Astrocyte (in vitro differentiated cells and primary cell): ENCODE data around the gene NES. TPM values are rescaled to one million over a fixed set of nuclear protein-coding genes. Genes with fewer than 3 reads are reported as not detected.

Experiments used
- DNase-seq: peaks from one replicate; pipeline ENCODE4 v3.0.0-alpha.2; 2010; ENCODE audit warnings: low read depth
- FAIRE-seq: peaks from 2 replicates; lab custom pipeline; 2011; peaks lifted over from hg19 to GRCh38; lab: Jason Lieb, UNC
- H2AFZ ChIP-seq: 2 replicates; pipeline ENCODE4 v1.6.0; 2012; ENCODE audit warnings: low read depth, low read length, inconsistent platforms
- H3K27ac ChIP-seq: 2 replicates; pipeline ENCODE4 v1.5.1; 2011; ENCODE audit warnings: low read depth, low read length, inconsistent platforms
- H3K27me3 ChIP-seq: 2 replicates; pipeline ENCODE4 v1.6.0; 2011; ENCODE audit warnings: low read length, inconsistent platforms; ENCODE audit not compliant: insufficient read depth
- H3K36me3 ChIP-seq: 2 replicates; pipeline ENCODE4 v1.5.1; 2011; ENCODE audit warnings: low read length, inconsistent platforms; ENCODE audit not compliant: insufficient read depth
- H3K4me1 ChIP-seq: 2 replicates; pipeline ENCODE4 v1.5.1; 2011; ENCODE audit warnings: low read length, inconsistent platforms; ENCODE audit not compliant: insufficient read depth
- H3K4me2 ChIP-seq: 2 replicates; pipeline ENCODE4 v1.6.0; 2012; ENCODE audit warnings: low read length, inconsistent platforms
- H3K4me3 ChIP-seq: 2 replicates; pipeline ENCODE4 v1.5.1; 2011; ENCODE audit warnings: low read depth, mild to moderate bottlenecking, low read length, inconsistent platforms; ENCODE audit not compliant: insufficient read depth
- H3K79me2 ChIP-seq: 2 replicates; pipeline ENCODE4 v1.6.0; 2012; ENCODE audit warnings: mild to moderate bottlenecking, low read length, inconsistent platforms; ENCODE audit not compliant: insufficient read depth
- H3K9ac ChIP-seq: 2 replicates; pipeline ENCODE4 v1.6.0; 2012; ENCODE audit warnings: mild to moderate bottlenecking, low read length, inconsistent platforms
- H3K9me3 ChIP-seq: 2 replicates; pipeline ENCODE4 v1.5.1; 2012; ENCODE audit warnings: low read depth, mild to moderate bottlenecking, low read length, inconsistent platforms; ENCODE audit not compliant: insufficient read depth
- H4K20me1 ChIP-seq: 2 replicates; pipeline ENCODE4 v1.6.0; 2012; ENCODE audit warnings: low read length, inconsistent platforms; ENCODE audit not compliant: insufficient read depth
- H3K27ac Mint-ChIP-seq: one replicate; pipeline ENCODE4 v1.8.0; 2021; ENCODE audit warnings: mild to moderate bottlenecking, mixed read lengths; ENCODE audit not compliant: unreplicated experiment
- H3K27me3 Mint-ChIP-seq: one replicate; pipeline ENCODE4 v1.8.0; 2021; ENCODE audit warnings: low read depth, mixed read lengths; ENCODE audit not compliant: unreplicated experiment
- H3K36me3 Mint-ChIP-seq: one replicate; pipeline ENCODE4 v1.8.0; 2021; ENCODE audit warnings: low read depth, mixed read lengths; ENCODE audit not compliant: unreplicated experiment
- H3K4me1 Mint-ChIP-seq: one replicate; pipeline ENCODE4 v1.8.0; 2021; ENCODE audit warnings: low read depth, mixed read lengths; ENCODE audit not compliant: unreplicated experiment
- H3K4me3 Mint-ChIP-seq: one replicate; pipeline ENCODE4 v1.8.0; 2021; ENCODE audit warnings: mild to moderate bottlenecking, moderate library complexity, mixed read lengths; ENCODE audit not compliant: unreplicated experiment
- H3K9me3 Mint-ChIP-seq: one replicate; pipeline ENCODE4 v1.8.0; 2021; ENCODE audit warnings: mild to moderate bottlenecking, mixed read lengths; ENCODE audit not compliant: unreplicated experiment
- EZH2 ChIP-seq: IDR thresholded peaks from 2 replicates; pipeline ENCODE4 v1.6.1; 2012; ENCODE audit warnings: mild to moderate bottlenecking, low read length, inconsistent platforms; ENCODE audit not compliant: insufficient read depth
- total RNA-seq: library from RNA; stranded (reverse); gene quantifications from 2 replicates; pipeline ENCODE4 v1.2.1, GENCODE V29; 2021
- TF ChIP-seq, protein P1 (sequence below): IDR thresholded peaks from 2 replicates; pipeline ENCODE4 v1.5.1; 2011; ENCODE audit warnings: low read depth, mild to moderate bottlenecking, inconsistent platforms, low read length, moderate library complexity; ENCODE audit not compliant: insufficient read depth

The NES gene
- total RNA-seq, 1 donor from 2014 or later = 310 TPM

DNA sequence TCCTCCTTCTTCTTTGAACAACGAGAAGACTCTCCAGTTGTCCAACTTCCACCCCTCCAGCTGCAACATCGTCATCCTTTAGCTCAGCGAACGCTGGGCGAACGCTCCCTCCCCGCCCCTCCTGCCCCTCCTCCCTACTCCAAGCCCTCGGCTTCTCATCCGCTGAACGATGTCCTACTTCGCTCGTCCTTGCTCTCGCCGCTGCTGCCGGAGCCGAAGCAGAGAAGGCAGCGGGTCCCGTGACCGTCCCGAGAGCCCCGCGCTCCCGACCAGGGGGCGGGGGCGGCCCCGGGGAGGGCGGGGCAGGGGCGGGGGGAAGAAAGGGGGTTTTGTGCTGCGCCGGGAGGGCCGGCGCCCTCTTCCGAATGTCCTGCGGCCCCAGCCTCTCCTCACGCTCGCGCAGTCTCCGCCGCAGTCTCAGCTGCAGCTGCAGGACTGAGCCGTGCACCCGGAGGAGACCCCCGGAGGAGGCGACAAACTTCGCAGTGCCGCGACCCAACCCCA, 35.4 kb downstream of the NES start, which contains the start of gene BCAN:
TSS of gene BCAN (plus strand) at position 357 of the 504 bp plus-strand sequence. CDS start 3,938 bp downstream, outside the sequence.
- no peak for DNase-seq
- Mint-ChIP-seq H3K4me1 (peaks cover 8% of the 10 kb centered on the region), H3K4me3 (peak within 1 kb of the TSS; percentile 77), H3K27ac (peak within 1 kb of the TSS; percentile 55), H3K9me3 (no peaks in the 10 kb centered on the region), H3K36me3 (peaks cover 3% of the 10 kb centered on the region), H3K27me3 (peaks cover 76% of the 10 kb centered on the region)
- Histone ChIP-seq H3K79me2 (no peaks in the 10 kb centered on the region), H3K36me3 (no peaks in the 10 kb centered on the region), H3K9ac (no peak within 1 kb of the TSS), H3K9me3 (peaks cover 3% of the 10 kb centered on the region), H3K4me2 (peak within 1 kb of the TSS; percentile 77), H3K4me1 (peaks cover 7% of the 10 kb centered on the region), H3K4me3 (peak within 1 kb of the TSS; percentile 33), H3K27ac (no peak within 1 kb of the TSS), H2AFZ (no peak within 1 kb of the TSS), H3K27me3 (peaks cover 85% of the 10 kb centered on the region), H4K20me1 (peaks cover 16% of the 10 kb centered on the region)
- FAIRE-seq = no peak
- TF ChIP-seq, protein P1, sequence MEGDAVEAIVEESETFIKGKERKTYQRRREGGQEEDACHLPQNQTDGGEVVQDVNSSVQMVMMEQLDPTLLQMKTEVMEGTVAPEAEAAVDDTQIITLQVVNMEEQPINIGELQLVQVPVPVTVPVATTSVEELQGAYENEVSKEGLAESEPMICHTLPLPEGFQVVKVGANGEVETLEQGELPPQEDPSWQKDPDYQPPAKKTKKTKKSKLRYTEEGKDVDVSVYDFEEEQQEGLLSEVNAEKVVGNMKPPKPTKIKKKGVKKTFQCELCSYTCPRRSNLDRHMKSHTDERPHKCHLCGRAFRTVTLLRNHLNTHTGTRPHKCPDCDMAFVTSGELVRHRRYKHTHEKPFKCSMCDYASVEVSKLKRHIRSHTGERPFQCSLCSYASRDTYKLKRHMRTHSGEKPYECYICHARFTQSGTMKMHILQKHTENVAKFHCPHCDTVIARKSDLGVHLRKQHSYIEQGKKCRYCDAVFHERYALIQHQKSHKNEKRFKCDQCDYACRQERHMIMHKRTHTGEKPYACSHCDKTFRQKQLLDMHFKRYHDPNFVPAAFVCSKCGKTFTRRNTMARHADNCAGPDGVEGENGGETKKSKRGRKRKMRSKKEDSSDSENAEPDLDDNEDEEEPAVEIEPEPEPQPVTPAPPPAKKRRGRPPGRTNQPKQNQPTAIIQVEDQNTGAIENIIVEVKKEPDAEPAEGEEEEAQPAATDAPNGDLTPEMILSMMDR = no peak
- no peak for TF ChIP-seq EZH2

DNA sequence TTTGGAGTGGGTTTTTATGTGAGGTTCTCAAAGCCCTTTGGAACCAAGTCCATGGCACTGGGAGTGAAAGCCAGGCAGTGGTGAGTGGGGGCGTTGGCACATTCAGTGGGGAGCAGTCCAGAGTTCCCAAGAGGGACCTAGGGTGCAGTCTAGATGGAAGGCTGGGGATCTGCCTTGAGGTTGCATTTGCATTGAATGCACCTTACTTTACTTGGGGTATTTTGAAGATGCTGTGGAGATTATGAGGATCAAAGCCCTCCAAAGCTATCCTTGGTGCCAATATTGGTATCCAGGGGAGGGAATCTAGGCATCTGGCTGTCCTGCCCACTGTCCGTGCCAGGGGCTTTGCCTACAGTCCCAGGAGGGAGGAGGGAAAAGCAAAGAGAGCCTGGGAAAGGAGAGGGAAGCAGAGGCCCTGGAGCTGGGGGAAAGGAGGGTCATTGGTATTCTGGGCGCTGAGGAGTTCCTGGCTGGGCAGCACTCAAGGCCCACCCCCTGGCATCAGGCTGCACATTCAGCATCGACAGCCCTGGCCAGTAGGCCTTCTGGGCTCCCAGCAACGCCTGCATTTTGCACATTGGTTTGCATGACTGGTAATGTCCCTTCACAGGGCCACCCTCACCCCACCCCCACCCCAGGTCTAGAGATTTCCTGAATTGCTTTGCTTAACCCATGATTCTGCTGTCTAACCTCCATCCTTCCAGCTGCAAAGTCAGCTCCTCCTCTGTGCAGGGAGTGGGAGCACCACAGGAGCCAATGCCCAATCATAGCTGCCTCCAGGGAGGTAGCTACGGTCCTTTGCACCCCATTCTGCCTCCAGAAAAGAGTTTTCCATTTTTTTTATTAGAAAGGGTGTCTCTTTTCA, 36.1 kb downstream of the NES start:
- H3K27me3 Mint-ChIP-seq = peaks cover 81% of the 10 kb centered on the region
- no peak overlapping the region for H3K27ac ChIP-seq
- H3K4me2 ChIP-seq = peak overlapping the region; percentile 77
- peak overlapping the region; percentile 77 for H3K4me3 Mint-ChIP-seq
- H3K9me3 Mint-ChIP-seq = no peaks in the 10 kb centered on the region
- H2AFZ ChIP-seq = no peak overlapping the region
- no peaks in the 10 kb centered on the region for H3K36me3 ChIP-seq
- FAIRE-seq (no peak), DNase-seq (no peak)
- H3K4me1 Mint-ChIP-seq = peaks cover 8% of the 10 kb centered on the region
- peak overlapping the region; percentile 55 for H3K27ac Mint-ChIP-seq
- H4K20me1 ChIP-seq = peaks cover 16% of the 10 kb centered on the region
- no peak overlapping the region for H3K9ac ChIP-seq
- peaks cover 2% of the 10 kb centered on the region for H3K9me3 ChIP-seq
- peak overlapping the region; percentile 33 for H3K4me3 ChIP-seq
- H3K79me2 ChIP-seq = no peaks in the 10 kb centered on the region
- TF ChIP-seq EZH2 = no peak
- TF ChIP-seq, protein P1 = no peak
- peaks cover 3% of the 10 kb centered on the region for H3K36me3 Mint-ChIP-seq
- H3K27me3 ChIP-seq = peaks cover 83% of the 10 kb centered on the region
- H3K4me1 ChIP-seq = peaks cover 7% of the 10 kb centered on the region
